Measurements from ENCODE around the gene SNRPA.
"Not testable (repeated sequence)": the region's sequence is repeated elsewhere in the genome, so short reads cannot be mapped to it uniquely, and the experiment has no call there.

The SNRPA gene

DNA sequence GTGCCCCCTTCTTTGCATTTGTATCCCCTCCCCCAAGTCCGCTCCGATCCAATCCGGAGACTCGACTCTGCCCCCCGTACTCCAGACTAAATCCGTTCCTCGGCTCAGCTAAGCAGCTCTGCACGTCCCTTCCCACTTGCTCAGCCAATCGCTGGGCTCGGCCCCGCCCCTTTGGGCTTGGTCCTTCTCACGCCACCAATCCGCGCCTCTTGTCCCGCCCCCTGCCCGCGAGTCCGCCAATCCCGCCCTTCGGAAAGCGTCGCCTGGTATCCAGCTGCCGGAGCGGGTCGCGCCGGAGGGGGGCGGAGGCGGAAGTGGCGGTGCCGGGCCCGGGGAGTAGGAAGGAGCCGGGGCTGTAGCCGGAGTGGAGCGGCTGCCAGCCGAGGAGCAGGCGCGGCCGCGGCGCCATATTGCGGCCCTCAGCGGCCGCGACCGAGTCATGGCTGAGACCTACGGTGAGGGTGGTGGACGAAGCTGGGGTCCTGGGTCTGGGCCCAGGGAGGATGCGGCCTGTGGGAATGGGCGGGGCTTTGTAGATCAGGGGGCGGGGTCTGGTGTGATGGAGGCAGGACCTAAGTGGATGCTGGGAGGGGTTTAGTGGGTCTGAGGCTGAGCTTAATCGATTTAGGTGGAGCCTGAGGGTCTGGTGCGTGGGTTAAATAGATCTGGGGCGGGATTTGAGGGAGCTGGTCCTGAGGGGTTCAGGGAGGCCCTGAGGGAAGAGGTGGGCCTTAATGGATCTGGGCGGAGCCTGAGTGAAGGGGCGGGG, 27.1 kb downstream of the SNRPA start, which contains the start of gene RAB4B:
TSS of gene RAB4B (plus strand) at position 311 of the 769 bp plus-strand sequence. CDS start at position 440, 129 bp downstream.
- DNase-seq (ENCODE audit: low read depth): peak; percentile 100

DNA sequence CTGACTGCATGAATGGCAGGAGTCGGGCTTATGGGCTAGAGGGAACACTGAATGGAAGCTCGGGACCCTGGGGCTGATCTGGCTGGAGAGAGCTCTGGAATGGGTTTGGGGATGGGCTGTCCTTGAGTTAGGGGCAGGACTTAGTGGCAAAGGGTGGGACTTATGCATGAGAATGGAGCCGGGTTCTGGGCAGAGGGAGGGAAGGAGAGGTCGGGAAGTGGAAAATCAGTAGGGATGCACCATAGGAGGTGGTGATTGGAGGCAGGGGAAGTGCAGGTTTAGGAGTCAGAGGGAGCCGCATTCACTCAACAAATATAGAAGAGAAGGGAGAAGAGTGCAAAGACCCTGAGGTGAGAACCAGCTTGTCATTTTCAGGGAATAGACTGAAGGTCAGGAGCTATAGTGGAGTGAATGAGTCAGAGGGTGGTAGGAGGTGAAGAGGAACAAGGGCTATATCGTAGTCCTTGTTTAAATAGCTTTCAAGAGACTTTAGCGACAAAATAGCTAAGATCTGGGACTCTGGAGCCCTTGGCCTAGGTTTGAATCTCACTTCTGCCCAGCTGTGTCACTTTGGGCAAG, 27.8 kb downstream of the SNRPA start:
- peak; percentile 63 for DNase-seq (ENCODE audit: low read depth)

- no peak for DNase-seq (ENCODE audit: low read depth)
Measured at GRCh38 chr19:40780582-40780981, 29.6 kb downstream of the SNRPA start.

DNA sequence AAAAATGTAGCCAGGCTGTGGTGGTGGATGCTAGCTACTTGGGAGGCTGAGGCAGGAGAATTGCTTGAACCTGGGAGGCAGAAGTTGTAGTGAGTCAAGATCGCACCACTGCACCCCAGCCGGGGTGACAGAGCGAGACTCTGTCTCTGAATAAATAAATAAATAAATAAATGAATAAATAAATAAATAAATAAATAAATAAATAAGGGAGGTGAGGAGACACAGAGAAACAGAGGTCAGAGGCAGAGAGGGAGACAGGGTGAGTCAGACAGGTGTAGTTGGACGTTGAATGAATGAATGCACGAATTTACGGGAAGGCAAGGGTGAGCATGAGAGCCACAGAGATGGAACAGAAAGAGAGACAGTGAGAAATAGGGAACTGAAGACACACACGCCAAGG, 30.1 kb downstream of the SNRPA start:
- DNase-seq (ENCODE audit: low read depth): no peak

GRCh38 chr19:40783711-40784110, 32.7 kb downstream of the SNRPA start:
- no peak for DNase-seq (ENCODE audit: low read depth)

GRCh38 chr19:40784146-40784545, 33.1 kb downstream of the SNRPA start:
- not testable (repeated sequence) for DNase-seq (ENCODE audit: low read depth)

DNA sequence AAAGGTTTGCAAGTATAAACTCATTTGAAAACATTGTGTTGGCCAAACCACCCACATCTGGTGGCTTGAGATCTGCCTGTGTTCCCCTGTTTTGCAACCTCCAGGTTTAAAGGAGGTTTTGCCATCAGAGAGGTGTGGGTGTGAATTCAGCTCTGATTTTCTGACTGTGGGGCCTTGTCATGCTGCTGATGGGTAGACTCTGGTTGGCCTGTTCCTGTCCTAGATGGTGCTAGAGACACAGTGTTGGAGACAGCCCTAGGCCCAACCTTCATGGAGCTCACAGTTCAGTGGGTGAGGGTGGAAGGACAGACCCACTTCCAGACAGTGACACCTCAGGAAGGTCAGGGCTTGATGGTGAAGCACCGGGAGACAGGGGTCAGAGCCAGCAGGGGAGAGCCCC, 34.5 kb downstream of the SNRPA start:
- DNase-seq (ENCODE audit: low read depth): no peak

- no peak for DNase-seq (ENCODE audit: low read depth)
Measured at GRCh38 chr19:40786060-40787037, 35.3 kb downstream of the SNRPA start.

DNA sequence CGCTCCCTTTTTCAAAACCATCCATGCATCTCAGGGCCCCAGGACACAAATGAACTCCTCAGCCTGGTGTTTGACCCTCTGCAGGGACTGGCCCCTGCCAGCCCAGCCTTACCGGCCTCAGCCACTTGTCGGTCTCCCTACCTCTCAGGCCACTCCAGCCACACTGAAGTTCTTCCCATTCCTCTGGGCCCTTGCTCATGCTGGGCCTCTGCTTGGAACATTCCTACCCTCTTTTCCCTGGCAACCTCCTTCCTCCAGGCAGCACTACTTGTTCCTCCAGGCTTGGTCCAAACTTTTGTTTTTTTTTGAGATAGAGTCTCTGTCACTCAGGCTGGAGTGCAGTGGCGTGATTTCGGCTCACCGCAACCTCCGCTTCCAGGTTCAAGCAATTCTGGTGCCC, 40.3 kb downstream of the SNRPA start:
- DNase-seq (ENCODE audit: low read depth): no peak

DNA sequence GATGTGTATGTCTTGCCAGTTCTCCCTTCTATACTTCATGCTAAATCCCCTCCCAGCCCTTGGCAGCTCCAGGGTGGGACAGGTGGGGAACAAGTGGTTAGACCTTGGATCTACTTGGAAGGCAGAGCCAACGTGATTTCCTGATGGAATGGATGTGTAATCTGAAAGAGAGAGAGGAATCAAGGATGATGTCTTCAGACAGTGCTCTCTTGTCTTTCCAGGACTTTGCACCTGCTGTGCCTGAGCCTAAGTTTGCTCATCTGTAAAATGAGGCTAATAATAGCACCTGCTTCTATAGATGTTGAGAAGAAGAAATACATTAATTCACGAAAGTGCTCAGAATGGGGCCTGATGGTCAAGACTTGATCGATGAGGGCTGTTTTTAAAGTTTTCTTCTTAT, 41.0 kb downstream of the SNRPA start:
- no peak for DNase-seq (ENCODE audit: low read depth)

- no peak for DNase-seq (ENCODE audit: low read depth)
Measured at GRCh38 chr19:40797166-40797962, 46.4 kb downstream of the SNRPA start.

- DNase-seq (ENCODE audit: low read depth): peak; percentile 40
Measured at GRCh38 chr19:40797963-40798682, 47.1 kb downstream of the SNRPA start.

GRCh38 chr19:40798683-40799557, 47.9 kb downstream of the SNRPA start, which contains the start of gene EGLN2:
EGLN2 (plus strand) TSS chr19:40799191; CDS start chr19:40800573, 1,382 bp downstream.
- peak; percentile 100 for DNase-seq (ENCODE audit: low read depth)

- DNase-seq (ENCODE audit: low read depth): no peak
Measured at GRCh38 chr19:40799558-40800338, 48.7 kb downstream of the SNRPA start.

DNA sequence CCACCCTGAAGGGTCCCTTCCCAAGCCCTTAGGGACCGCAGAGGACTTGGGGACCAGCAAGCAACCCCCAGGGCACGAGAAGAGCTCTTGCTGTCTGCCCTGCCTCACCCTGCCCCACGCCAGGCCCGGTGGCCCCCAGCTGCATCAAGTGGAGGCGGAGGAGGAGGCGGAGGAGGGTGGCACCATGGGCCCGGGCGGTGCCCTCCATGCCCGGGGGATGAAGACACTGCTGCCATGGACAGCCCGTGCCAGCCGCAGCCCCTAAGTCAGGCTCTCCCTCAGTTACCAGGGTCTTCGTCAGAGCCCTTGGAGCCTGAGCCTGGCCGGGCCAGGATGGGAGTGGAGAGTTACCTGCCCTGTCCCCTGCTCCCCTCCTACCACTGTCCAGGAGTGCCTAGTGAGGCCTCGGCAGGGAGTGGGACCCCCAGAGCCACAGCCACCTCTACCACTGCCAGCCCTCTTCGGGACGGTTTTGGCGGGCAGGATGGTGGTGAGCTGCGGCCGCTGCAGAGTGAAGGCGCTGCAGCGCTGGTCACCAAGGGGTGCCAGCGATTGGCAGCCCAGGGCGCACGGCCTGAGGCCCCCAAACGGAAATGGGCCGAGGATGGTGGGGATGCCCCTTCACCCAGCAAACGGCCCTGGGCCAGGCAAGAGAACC, 49.5 kb downstream of the SNRPA start:
- no peak for DNase-seq (ENCODE audit: low read depth)

GRCh38 chr19:40800997-40801377, 50.0 kb downstream of the SNRPA start:
- no peak for DNase-seq (ENCODE audit: low read depth)

DNA sequence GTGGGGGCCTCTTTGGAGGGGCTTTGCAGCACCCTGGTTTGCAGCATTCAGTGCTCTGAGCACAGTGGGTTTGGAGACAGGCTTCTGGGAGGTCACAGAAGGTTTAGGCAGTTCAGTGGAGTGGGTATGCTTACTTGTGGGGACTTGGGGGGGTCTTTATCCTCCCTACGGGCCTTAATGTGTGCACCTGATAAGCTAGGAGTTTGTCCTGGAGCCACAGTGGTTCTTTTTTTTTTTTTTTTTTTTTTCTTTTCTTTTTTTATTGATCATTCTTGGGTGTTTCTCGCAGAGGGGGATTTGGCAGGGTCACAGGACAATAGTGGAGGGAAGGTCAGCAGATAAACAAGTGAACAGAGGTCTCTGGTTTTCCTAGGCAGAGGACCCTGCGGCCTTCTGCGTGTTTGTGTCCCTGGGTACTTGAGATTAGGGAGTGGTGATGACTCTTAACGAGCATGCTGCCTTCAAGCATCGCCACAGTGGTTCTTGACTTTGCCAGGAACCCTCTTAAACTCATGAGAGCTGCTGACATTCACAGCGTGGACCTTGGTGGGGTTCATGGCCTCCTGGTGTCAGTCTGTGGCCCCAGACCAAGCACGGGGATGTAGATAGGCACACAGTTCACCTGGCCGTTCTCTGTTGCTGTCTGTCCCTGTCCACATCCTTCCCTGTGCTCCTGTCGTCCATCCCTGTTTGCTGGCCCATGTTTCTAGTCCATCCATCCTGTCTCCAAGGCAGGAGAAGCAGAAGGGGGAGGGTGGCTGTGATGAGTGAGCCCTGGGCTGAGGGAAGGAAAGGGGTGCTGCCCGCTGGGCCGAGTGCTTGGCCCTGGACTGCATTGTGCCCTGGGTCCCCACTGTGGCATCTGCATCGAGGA, 50.7 kb downstream of the SNRPA start:
- no peak for DNase-seq (ENCODE audit: low read depth)
